ENCODE data around the gene PPP1R12A. TPM values are rescaled to one million over a fixed set of nuclear protein-coding genes. Genes with fewer than 3 reads are reported as not detected.

Gene PPP1R12A
- total RNA-seq, 2 donors from 2014 or later = 64.3 to 70.7 TPM

GRCh38 chr12:79843978-79844377 lies 90.9 kb downstream of the PPP1R12A start:
- H3K36me3 ChIP-seq = peaks cover 14% of the 10 kb centered on the region
- no peak overlapping the region for H3K27ac ChIP-seq
- no peaks in the 10 kb centered on the region for H3K9me3 ChIP-seq
- DNase-seq (ENCODE audit: low spot score) = no peak
- no peak for TF ChIP-seq CTCF (IDR thresholded peaks at IDR 0.05)
- H3K27me3 ChIP-seq = no peaks in the 10 kb centered on the region
- peaks cover 0 to 32% of the 10 kb centered on the region in 2 donors for H3K4me1 ChIP-seq
- no peak overlapping the region for H3K4me3 ChIP-seq

GRCh38 chr12:79842630-79843029 lies 92.3 kb downstream of the PPP1R12A start:
- TF ChIP-seq CTCF (IDR thresholded peaks at IDR 0.05) = no peak
- H3K4me3 ChIP-seq = no peak overlapping the region
- peaks cover 0 to 24% of the 10 kb centered on the region in 2 donors for H3K4me1 ChIP-seq
- no peak overlapping the region for H3K27ac ChIP-seq
- no peak for DNase-seq (ENCODE audit: low spot score)
- H3K27me3 ChIP-seq = no peaks in the 10 kb centered on the region
- no peaks in the 10 kb centered on the region for H3K9me3 ChIP-seq
- peaks cover 14% of the 10 kb centered on the region for H3K36me3 ChIP-seq

- peaks cover 14% of the 10 kb centered on the region for H3K36me3 ChIP-seq
- TF ChIP-seq CTCF (IDR thresholded peaks at IDR 0.05) = no peak
- H3K4me1 ChIP-seq = peaks cover 0 to 24% of the 10 kb centered on the region in 2 donors
- no peak for DNase-seq (ENCODE audit: low spot score)
- no peak overlapping the region for H3K4me3 ChIP-seq
- no peaks in the 10 kb centered on the region for H3K27me3 ChIP-seq
- peak overlapping the region in 1 of 2 donors; percentile 0 for H3K27ac ChIP-seq
- no peaks in the 10 kb centered on the region for H3K9me3 ChIP-seq
Observed at GRCh38 chr12:79841878-79842265, 93.0 kb downstream of the PPP1R12A start.

GRCh38 chr12:79841248-79841877 lies 93.5 kb downstream of the PPP1R12A start:
- H3K27me3 ChIP-seq = no peaks in the 10 kb centered on the region
- peaks cover 14% of the 10 kb centered on the region for H3K36me3 ChIP-seq
- no peaks in the 10 kb centered on the region for H3K9me3 ChIP-seq
- H3K4me3 ChIP-seq = no peak overlapping the region
- no peak for TF ChIP-seq CTCF (IDR thresholded peaks at IDR 0.05)
- no peak for DNase-seq (ENCODE audit: low spot score)
- peak overlapping the region in 1 of 2 donors; percentile 0 for H3K27ac ChIP-seq
- peaks cover 0 to 24% of the 10 kb centered on the region in 2 donors for H3K4me1 ChIP-seq

- H3K9me3 ChIP-seq = no peaks in the 10 kb centered on the region
- H3K27ac ChIP-seq = no peak overlapping the region
- no peak for TF ChIP-seq CTCF (IDR thresholded peaks at IDR 0.05)
- H3K4me3 ChIP-seq = no peak overlapping the region
- no peaks in the 10 kb centered on the region for H3K36me3 ChIP-seq
- peaks cover 0 to 30% of the 10 kb centered on the region in 2 donors for H3K4me1 ChIP-seq
- H3K27me3 ChIP-seq = no peaks in the 10 kb centered on the region
- no peak for DNase-seq (ENCODE audit: low spot score)
Observed at GRCh38 chr12:79838359-79838758, 96.5 kb downstream of the PPP1R12A start.

- no peak for TF ChIP-seq CTCF (IDR thresholded peaks at IDR 0.05)
- Histone ChIP-seq H3K27ac (no peak overlapping the region), H3K9me3 (no peaks in the 10 kb centered on the region), H3K27me3 (no peaks in the 10 kb centered on the region), H3K4me1 (peaks cover 0 to 27% of the 10 kb centered on the region in 2 donors), H3K36me3 (no peaks in the 10 kb centered on the region), H3K4me3 (no peak overlapping the region)
- DNase-seq (ENCODE audit: low spot score) = no peak
Observed at GRCh38 chr12:79837575-79837974, 97.3 kb downstream of the PPP1R12A start.
